Spleen (tissue), 7 donors: Measurements from ENCODE around the gene DHX57.

Experiments used
- CTCF ChIP-seq, 11 experiments: fragments of 200-600 bp in 7 of 11; fragments of 450-650 bp in 4 of 11; sonication (generic) in 4 of 11; IDR thresholded peaks in 8 of 11; conservative IDR thresholded peaks in 3 of 11; 1 replicate in 7 of 11; 2 replicates in 4 of 11; pipeline versions ENCODE4 v1.4.0 to v1.8.0; 2016 to 2021; ENCODE audit warnings: antibody characterized with exemption in 11 of 11, inconsistent platforms in 4 of 11, mild to moderate bottlenecking in 1 of 11
- POLR2A ChIP-seq, 3 donors: fragments of 450-650 bp; IDR thresholded peaks; one replicate each; pipeline ENCODE4 v1.5.1; 2017; ENCODE audit warnings: antibody characterized with exemption in 3 of 3, mild to moderate bottlenecking in 1 of 3
- donor health status: DM: no; HTN: no; CAD: no; lungs with moderate emphysema.
- donor health status: DM: no; HTN: no; CAD: no.
- donor health status: DM: no; HTN: no; CAD: no.

- TF ChIP-seq CTCF (IDR thresholded peaks at IDR 0.05 in 8 of 11, conservative IDR thresholded peaks at IDR 0.05 in 3 of 11) (no peak), POLR2A (IDR thresholded peaks at IDR 0.05) (no peak)
These were observed 46.7 kb upstream of the DHX57 start for GRCh38 chr2:38922389-38922788.
